ENCODE measurements around the gene CDH4. TPM values are rescaled to one million over a fixed set of nuclear protein-coding genes. Genes with fewer than 3 reads are reported as not detected.

The CDH4 gene
- total RNA-seq, 1 donor from 2014 or later, result not detected

DNA sequence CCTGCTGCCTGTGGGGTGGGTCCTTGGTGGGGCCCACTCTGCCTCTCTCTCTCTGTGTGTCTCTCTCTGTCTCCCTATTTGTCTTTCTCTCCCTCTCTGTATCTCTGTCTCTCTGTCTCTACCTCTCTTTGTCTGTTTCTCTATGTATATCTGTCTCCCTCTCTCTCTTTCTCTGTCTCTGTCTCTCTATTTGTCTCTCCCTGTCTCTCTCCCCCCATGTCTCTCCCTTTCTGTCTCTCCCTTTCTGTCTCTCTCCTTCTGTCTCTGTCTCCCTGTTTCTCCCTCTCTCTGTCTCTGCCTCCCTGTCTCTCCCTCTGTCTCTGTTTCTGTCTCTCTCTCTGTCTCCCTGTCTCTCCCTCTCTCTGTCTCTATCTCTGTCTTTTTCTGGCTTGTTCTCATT lies 353.2 kb downstream of the CDH4 start:
- no peak for DNase-seq (ENCODE audit: low spot score in 2 of 2)
- H3K27ac ChIP-seq, result no peak overlapping the region
- H3K9me3 ChIP-seq, result no peaks in the 10 kb centered on the region
- TF ChIP-seq, protein P1, sequence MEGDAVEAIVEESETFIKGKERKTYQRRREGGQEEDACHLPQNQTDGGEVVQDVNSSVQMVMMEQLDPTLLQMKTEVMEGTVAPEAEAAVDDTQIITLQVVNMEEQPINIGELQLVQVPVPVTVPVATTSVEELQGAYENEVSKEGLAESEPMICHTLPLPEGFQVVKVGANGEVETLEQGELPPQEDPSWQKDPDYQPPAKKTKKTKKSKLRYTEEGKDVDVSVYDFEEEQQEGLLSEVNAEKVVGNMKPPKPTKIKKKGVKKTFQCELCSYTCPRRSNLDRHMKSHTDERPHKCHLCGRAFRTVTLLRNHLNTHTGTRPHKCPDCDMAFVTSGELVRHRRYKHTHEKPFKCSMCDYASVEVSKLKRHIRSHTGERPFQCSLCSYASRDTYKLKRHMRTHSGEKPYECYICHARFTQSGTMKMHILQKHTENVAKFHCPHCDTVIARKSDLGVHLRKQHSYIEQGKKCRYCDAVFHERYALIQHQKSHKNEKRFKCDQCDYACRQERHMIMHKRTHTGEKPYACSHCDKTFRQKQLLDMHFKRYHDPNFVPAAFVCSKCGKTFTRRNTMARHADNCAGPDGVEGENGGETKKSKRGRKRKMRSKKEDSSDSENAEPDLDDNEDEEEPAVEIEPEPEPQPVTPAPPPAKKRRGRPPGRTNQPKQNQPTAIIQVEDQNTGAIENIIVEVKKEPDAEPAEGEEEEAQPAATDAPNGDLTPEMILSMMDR (IDR thresholded peaks at IDR 0.05), result no peak
- H3K27me3 ChIP-seq, result no peaks in the 10 kb centered on the region
- H3K4me1 ChIP-seq, result no peaks in the 10 kb centered on the region
- intact Hi-C loops (cut with DNase I), result no loop called here
- no peaks in the 10 kb centered on the region for H3K36me3 ChIP-seq
- H3K4me3 ChIP-seq, result no peak overlapping the region

DNA sequence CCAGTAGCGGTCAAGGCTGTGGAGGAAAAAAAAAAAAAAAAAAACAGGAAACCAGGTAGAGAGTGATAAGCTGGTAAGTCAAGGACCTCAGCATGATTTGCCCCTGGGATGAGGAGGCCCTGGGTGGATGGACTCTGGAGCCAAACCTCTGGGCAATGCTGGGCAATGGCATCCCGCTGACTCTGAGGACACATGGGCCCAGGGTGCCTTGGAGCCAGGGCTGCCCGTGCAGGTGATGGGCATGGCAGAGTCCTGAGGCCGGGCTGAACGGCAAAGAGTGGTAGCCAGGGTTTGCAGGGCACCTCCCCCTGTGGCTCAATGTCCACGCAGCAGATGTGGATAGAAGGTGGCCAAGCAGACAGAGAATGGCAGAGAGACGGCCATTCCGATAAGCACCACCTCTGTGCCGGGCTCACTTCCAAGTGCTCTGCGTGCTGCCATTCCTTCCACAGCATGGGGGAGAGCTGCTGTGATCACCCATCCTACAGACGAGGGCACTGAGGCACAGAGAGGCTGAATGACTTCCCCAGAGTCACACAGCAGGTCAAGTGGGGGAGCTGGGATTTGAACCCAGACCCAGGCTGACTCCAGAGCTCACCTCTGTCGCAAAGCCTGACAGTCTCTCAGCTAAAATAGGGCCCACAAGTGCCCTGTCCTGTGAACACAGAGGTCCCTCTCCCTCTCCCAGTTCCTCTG lies 353.9 kb downstream of the CDH4 start:
- intact Hi-C loops (cut with DNase I), result no loop called here
- Histone ChIP-seq H3K4me3 (no peak overlapping the region), H3K27me3 (no peaks in the 10 kb centered on the region), H3K4me1 (no peaks in the 10 kb centered on the region), H3K27ac (no peak overlapping the region), H3K9me3 (no peaks in the 10 kb centered on the region), H3K36me3 (no peaks in the 10 kb centered on the region)
- DNase-seq (ENCODE audit: low spot score in 2 of 2), result no peak
- TF ChIP-seq, protein P1 (IDR thresholded peaks at IDR 0.05), result no peak

DNA sequence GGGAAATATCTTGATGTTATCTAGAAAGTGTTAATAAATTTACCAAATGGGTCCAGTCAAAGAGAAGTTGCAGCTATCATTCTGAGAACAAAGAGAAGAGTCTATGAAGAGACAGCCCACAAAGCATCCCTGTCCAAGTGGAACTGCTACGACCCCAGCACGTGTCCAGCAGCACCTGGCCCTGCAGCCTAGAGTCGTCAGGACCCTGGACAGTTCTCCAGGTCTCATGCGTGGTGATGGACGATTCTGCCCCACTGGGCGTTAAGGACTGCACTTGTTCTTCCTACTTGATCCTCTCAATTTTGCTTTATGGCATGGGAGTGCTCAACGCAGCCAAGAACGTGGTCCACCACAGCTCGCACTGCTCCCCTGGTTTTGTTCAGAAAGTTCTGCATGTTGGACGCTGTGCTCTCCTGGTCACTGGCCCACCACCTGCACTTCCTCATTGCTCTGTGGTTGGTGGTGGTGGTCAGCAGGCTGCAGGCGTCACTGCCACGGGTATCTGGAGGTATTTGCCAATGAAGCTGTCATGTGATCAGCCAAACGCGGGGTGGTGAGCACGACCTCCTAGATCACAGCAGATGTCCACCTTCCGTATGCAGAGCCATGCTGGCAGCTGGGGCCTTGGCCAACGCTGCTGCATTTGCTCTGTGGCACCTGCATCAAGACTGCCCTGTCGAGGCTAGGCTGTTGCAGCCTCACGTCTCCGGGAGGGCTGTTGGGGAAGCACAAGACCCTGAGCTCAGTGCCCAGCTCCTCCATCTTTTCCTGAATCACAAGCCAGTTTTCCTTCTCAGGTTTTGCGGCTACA lies 356.4 kb downstream of the CDH4 start:
- intact Hi-C loops (cut with DNase I), result no loop called here
- H3K27ac ChIP-seq, result no peak overlapping the region
- H3K9me3 ChIP-seq, result no peaks in the 10 kb centered on the region
- no peak overlapping the region for H3K4me3 ChIP-seq
- TF ChIP-seq, protein P1 (IDR thresholded peaks at IDR 0.05), result no peak
- no peaks in the 10 kb centered on the region for H3K36me3 ChIP-seq
- no peak for DNase-seq (ENCODE audit: low spot score in 2 of 2)
- no peaks in the 10 kb centered on the region for H3K4me1 ChIP-seq
- no peaks in the 10 kb centered on the region for H3K27me3 ChIP-seq

DNA sequence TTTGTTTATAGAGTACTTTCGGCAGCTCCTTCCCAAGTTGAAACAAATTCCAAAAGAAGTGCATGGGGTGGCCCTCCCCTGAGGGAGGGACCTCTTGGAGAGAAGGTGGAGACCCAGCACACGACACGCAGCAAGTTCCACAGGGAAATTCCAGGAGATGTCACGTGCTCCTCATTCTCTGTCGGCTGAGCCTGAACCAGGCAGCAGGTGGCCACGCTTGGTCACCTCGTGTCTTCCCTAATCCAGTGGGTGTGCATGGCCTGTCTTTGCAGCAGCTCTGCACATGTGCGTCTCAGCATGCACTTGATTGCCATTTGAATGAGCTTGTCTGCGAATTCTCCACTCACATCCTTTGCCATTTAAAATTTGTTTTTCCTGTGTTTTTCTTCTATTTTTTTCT lies 357.4 kb downstream of the CDH4 start:
- intact Hi-C loops (cut with DNase I), result no loop called here
- Histone ChIP-seq H3K4me1 (no peaks in the 10 kb centered on the region), H3K27me3 (no peaks in the 10 kb centered on the region)

DNA sequence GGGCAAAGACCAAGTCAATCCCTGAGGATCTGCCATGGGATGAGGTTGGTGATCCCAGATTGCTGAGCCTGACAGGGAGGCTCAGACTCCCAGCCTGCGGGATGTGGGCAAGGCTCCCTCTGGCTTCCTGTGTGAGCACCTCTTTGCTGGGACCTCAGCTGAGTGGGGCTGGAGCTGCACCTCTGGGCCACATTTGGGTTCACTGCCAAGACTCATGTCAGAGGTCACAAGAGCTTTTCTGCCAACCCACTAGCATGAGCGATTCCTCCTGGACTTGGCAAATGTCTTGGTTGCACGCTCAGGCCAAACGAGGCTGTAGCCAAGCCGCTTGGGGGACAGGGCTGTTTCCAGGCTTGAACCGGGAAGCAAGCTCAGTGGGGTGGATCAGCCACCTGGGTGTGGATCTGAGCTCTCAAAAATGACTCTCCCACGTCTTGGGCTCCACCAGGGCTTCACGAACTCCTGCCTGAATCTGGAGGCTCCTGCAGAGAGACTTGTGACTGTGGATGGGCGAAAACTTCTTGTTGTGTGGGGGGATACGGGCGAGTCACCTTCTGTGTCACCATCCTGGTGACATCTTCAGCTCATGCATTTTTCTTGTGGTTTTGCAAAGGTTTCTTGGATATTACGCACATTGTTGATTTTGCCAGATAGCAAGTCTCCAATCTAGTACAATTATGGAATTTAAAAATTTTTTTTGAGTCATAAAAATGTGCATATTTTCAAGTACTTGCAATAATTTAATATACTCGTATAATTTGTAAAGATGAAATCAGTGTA lies 359.5 kb downstream of the CDH4 start:
- intact Hi-C loops (cut with DNase I), result no loop called here
- no peak overlapping the region for H3K27ac ChIP-seq
- no peaks in the 10 kb centered on the region for H3K9me3 ChIP-seq
- no peak for DNase-seq (ENCODE audit: low spot score in 2 of 2)
- no peaks in the 10 kb centered on the region for H3K36me3 ChIP-seq
- no peak overlapping the region for H3K4me3 ChIP-seq
- no peaks in the 10 kb centered on the region for H3K4me1 ChIP-seq
- H3K27me3 ChIP-seq, result no peaks in the 10 kb centered on the region
- TF ChIP-seq, protein P1 (IDR thresholded peaks at IDR 0.05), result no peak

More for the DNA sequence above, 357.4 kb downstream of the CDH4 start:
- no peak for DNase-seq (ENCODE audit: low spot score in 2 of 2)
- Histone ChIP-seq H3K36me3 (no peaks in the 10 kb centered on the region), H3K27ac (no peak overlapping the region), H3K9me3 (no peaks in the 10 kb centered on the region), H3K4me3 (no peak overlapping the region)
- TF ChIP-seq, protein P1 (IDR thresholded peaks at IDR 0.05), result no peak
